CD4-positive, alpha-beta T cell treated with Interleukin-15 for 1 hour (primary cell): ENCODE results near the gene RIMKLA.
A peak's percentile ranks its signal among the peaks of the same experiment; 100 is the strongest.

Experiments
- DNase-seq: peaks from one replicate; pipeline ENCODE4 v3.0.0-alpha.2; 2020

Gene RIMKLA, protein sequence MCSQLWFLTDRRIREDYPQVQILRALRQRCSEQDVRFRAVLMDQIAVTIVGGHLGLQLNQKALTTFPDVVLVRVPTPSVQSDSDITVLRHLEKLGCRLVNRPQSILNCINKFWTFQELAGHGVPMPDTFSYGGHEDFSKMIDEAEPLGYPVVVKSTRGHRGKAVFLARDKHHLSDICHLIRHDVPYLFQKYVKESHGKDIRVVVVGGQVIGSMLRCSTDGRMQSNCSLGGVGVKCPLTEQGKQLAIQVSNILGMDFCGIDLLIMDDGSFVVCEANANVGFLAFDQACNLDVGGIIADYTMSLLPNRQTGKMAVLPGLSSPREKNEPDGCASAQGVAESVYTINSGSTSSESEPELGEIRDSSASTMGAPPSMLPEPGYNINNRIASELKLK

DNA sequence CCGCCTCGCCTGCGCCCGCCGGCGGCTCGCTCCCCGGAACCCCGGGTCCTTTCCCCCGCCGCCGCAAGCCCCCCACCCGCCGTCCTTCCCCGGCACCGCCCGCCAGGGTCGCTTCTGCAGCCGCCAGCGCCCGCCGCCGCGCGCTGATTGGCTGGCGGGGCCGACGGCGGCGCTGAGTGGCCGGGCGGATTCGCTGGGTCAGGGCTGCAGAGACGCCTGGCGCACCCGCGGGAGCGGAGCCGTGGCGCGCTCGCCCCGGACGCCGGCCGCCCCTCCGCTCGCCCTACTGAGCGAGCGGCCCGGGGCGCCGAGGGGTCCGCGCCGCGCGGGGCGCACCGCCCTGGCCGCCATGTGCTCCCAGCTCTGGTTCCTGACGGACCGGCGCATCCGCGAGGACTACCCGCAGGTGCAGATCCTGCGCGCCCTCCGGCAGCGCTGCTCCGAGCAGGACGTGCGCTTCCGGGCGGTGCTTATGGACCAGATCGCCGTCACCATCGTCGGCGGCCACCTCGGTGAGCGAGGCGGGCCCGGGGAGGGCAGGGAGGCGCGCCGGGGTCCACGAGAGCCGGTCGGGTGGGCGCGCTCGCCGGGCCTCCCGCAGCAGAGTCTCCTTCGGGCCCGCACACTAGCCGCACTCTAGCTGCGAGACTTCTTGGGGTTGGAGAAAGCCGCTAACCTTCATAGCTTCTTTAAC lies at the start of gene RIMKLA:
Gene RIMKLA (plus strand): TSS at position 207 of the 694 bp plus-strand sequence. CDS start 143 bp downstream, at position 350.
- DNase-seq, result peak; percentile 26

DNA sequence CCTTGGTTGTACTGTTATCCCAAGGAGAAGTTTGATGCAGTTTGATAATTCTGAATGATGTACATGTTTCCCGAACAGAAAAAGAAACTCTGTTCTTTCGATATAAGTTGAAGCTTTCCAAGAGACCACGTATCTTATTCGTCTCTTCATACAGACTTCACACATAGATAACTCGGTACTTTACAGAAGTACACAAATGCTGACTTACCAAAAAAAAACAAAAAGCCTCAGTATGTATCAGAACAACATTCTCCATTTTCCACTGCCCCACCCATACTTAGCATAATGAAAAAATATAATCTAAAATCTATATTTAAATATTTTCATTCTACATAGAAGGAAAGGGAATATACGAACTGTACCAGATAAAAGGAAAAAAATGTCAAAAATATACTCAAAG lies 47.7 kb upstream of the RIMKLA start:
- DNase-seq, result no peak

DNA sequence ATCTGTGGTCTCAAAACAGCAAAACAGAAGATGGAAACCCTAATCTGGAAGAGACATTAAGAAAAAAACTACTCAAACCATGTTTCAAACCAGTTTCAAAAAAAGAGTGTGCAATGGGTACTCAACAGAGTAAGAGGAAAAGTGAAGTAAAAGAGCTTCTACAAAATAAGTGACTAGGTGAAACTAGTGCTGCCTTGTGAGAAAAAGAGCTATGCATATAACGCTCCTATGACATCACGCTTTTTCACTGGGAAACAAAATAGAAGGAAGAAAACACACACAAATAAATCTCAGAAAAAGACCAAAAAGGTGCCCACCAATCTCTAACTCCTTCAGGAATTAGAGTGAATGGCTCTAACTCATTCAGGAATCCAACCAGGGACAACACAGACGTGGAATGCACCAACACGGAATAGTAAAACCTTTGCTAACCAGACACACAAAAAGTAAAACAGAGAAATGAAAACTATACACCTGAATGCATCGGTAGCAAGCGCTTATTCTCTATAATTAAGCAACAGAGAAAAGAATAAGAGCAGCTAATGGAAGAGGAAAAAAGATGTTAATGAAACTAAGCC lies 46.8 kb upstream of the RIMKLA start:
- no peak for DNase-seq

DNA sequence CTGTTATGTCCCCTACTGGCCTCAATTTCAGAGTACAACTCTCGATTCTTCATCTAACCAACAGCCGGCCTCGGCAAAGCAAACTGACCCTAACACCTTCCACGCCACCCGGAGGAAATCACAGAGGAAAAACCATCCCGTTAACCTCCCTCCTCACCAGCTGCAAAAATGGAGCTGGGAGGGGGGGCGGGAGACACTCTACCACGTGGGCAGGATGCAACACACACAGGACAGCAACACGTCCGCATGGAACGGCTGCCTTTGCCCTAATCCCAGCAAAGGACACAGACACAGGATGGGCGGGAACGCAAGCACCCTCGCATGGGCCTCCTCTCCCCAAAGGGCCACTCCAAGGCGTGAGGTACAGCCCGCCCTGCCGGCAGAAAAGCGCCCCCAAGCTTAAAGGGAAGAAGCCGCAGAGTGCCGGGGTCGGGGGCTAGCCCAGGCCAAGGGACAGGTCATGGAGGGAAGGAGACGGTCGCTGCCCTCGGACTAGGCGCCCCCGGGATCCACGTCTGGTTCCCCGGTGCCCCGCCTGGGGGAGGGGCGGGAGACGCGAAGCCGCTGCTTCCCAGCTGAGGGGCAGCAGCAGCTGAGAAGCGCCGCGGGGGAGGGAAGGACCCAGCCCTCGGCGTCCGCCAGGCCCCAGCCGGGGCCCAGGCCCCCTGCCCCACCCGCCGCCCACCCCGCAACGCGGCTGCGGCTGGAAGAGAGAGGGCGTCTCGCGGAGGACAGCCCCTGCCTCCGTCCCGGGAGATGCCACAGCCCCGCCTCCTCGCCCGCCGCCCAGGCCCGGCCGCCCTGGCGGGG lies 46.1 kb upstream of the RIMKLA start:
- peak; percentile 18 for DNase-seq

DNA sequence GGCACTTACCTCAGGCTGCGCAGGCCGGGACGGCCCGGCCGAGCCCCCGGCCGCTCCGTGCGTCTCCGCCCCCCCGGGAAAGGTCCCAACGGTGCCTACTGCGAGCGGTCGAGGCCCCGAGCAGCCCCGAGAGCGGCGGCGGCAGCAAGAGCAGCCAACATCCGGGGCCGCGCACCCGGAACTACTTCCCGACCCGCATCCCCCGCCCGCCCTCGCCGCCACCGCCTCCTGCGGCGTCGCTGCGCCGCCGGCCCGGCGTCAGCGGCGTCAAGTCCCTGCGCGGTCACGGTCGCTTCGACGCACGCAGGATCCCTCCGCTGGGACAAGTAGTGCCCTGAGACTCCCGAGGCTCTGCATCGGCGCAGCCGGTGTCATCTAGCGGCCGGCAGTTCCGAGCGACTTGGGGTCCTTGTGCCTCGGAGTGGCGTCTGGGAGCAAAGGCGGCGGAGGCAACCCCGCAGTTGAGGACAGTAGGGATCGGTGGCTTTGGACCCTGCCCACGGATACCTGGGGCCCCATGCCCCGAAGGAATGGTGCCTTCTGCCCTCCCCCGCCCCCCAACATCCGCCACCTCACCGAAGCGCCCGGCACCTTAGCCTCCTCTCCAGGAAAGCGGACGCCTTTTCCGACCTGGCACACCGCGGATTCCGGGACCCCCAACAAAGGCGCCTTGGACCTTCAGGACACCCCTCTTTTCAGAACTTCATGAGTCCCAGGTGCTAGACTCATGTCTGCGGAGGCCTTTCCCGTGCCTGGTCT lies 45.4 kb upstream of the RIMKLA start, which contains the start of gene FOXJ3:
Gene FOXJ3 (minus strand): TSS at position 186 of the 759 bp plus-strand sequence. CDS start 24,142 bp downstream, outside the sequence.
- DNase-seq, result peak; percentile 90

DNA sequence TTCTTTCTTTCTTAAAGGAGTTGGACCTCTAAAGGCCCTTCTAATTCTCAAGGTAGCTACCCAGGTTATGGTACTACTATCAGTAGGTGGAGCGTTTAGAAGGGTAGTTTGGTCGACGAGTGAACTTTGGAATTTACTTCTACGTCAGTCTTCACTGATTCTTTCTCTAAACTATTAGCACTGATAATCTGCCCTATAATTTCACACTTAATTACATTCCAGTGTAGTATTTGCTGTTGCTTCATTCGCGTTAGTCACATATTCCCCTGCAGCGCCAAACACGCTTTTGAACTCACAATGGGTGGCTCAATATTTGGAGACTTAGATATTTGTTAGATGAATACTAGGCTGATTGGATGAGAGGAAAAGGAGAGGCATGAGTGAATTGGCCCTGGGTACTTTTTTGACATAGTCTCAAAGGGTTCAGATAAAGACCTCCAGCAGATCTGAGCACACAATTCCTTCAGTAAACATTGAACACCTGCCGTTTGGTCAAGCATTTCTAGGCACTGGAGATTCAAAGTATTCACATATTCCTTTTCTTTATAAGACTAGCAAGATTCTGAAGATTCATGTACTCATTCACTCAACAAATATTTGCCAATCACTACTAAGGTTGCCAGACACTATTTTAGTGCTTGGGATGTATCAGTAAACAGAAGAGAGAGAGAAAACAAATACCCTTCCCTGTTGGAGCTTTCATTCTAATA lies 44.6 kb upstream of the RIMKLA start:
- DNase-seq, result no peak

DNA sequence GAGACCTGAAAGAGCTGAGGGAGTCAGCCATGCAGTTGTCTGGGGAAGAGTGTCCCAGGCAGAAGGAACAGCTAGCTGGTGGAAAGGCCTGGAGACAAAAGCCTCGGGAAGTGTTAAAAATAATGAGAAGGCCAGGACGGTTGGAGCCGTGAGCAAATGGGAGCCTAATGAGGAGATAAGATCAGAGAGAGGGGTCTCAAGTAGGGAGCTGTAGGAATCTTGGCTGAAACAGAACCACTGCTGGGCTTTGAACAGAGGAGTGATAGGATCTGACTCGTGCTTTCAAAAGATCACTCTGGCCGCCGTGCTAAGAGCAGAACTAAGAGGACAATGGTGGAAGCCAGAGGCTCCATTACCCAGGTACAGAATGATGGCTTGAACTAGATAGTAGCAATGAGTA lies 43.6 kb upstream of the RIMKLA start:
- DNase-seq, result no peak

DNA sequence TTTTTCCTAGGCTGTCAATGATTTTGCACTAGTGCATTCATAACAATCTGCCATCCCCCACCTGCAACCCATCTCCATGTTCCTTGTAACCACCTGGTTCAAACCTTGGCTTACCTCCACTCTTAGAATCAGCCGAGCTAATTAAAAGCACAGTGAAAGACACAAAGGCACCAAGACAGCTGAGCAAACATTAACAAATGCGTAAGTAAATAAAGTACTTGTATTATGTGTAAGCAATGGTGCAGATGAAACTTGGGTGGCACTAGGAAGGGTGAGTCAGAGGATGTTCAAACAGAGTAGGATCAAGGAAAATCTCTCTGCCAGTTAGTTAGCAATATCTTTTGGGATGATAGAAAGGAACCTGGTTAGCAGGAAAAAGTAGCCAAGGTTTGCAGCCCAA lies 40.5 kb upstream of the RIMKLA start:
- DNase-seq, result no peak

DNA sequence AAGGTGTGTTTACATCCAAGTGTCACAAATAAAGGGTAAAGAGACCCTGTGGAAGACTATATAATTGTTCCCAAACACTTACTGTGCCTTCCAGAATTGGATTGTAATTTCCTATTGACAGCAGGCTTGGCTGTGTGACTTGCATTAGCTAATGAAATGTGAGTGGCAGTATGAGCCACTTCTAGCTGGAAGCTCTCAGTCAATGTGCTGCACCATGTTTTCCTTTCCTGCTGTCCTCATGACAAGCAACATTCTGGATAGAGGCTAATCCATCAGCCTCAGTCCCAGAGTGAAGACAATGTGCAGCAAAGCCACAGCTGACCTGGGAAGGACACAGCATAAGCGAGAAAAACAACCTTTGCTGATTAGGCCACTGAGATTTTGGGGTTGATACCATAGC lies 39.7 kb upstream of the RIMKLA start:
- DNase-seq, result no peak

DNA sequence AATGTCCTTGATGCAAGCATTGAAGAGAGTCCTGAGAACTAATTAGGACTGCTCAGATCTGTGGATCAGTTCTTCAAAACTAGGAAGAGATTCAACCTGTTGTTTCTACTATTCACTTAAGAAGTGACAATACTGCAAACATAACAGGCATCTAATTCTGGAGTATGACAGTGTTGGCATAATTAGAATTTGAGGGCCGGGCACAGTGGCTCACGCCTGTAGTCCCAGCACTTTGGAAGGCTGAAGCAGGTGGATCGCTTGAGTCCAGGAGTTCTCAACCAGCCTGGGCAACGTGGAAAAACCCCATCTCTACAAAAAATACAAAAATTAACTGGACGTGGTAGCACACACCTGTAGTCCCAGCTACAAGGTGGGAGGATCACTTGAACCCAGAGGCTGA lies 37.5 kb upstream of the RIMKLA start:
- DNase-seq, result no peak

DNA sequence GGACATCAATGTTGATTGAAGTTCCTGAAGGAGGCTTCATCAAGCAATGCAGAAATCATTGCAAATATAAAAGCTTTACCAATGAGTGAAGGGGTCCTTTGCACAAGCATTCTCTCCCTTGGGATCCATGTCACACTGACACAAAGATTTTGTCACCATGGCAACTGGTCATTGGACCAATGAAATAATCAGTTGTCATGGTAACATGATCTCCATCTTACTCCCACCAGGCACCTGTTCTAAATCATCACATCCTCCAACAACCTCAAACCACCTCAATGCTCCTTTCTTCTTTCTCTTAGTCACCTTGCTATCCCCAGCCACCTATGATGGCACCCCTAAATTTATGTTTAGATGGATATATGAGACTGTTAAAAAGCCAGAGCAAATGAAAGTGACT lies 32.1 kb upstream of the RIMKLA start:
- no peak for DNase-seq

DNA sequence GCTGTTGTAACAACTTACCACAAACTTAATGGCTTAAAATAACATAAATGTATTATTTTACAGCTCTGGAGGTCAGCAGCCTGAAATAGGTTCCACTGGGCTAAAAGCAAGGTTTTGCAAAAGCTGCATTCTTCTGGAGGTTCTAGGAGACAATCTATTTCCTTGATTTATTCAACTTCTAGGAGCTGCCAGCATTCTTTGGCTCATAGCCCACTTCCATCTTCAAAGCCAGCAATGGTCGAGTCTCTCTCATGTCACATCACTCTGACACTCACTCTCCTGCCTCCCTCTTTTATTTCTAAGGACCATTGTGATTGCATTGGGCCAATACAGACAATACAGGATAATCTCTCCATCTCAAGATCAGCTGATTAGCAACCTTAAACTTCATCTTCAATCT lies 30.5 kb upstream of the RIMKLA start:
- DNase-seq, result no peak

DNA sequence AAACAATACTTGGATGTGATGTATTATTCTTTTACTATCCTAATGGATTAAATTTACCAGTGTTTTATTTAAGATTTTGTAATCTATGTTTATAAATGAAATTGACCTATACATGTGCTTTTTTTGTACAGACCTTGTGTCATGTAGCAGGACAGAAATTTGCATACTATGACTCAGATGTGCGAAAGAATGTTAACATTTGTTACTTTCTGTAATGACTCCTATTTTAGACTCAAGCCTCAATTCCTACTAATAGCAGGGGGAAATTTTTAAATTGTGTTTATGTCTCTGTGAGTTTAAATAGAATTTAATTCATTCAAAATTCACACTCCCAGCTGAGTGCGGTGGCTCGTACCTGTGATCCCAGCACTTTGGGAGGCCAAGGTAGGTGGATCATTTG lies 21.8 kb upstream of the RIMKLA start:
- DNase-seq, result no peak

DNA sequence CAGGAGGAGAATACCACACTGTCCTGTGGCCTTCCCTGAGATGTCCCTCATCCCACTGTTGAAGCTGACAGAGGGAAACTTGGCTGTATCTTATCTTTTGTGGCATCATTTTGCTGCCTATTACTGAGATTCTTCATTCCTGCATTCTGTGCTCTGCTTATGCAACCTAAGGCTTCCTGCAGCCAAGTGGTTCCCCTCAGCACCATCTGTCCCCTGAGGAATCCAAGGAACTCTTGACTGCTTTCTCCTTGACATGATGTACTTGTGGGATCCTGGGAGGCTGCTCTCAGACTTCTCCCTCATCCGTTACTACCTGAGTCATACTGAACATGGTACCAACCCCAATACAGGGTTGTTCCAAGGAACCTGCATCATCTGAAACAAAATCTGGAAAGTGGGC lies 21.1 kb upstream of the RIMKLA start:
- no peak for DNase-seq

DNA sequence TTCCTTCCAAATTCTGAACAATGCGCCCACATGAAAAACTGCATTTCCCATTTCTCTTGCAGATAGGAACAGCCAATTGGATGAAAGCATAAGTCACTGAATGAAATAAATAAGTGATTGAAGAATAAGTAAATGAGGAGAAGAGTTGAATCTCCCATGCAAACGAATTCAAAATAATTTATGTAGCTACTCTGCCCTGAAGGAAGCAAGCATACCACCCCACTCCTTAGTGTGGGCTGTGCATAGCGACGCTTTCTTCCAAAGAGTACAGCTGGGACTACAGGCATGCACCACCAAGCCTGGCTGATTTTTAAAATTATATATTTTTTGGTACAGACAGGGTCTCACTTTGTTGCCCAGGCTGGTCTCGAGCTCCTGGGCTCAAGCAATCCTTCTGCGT lies 16.5 kb upstream of the RIMKLA start:
- DNase-seq, result no peak

DNA sequence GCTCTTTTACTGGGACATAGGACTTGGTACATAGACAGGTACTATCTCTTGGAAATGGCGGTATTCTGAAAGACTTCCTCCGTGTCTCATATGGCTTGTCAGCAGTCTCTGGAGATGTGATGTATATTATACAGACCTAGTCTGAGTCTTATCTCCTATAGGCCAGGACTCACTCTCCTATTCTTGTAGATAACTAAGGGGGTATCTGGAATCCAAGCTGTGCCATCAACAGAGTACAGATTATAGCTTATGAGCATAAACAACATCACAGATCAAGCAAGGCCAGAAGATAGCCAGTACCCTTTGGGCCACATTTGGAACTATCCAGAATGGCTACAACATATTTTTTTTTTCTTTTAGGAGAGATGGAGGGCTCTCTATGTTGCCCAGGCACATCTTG lies 16.1 kb upstream of the RIMKLA start:
- no peak for DNase-seq

DNA sequence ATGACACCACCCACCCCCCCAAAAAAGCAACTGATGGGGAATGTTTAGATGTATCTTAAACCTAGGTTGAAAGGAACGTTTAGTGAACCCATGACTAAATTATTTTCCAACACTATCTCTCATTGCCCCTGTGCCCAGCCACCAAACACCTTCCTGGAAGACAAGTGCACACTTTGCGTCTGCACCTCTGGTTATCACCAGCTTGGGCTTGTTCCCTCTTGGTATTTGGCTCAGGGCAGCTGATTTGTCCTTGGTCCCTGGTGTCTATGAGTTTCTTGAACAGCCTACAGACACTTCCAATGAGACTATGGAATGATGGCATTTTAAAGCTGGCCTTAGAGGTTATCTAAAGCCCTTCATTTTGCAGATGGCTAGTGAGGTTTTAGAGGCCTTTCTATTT lies 15.5 kb upstream of the RIMKLA start:
- DNase-seq, result no peak

DNA sequence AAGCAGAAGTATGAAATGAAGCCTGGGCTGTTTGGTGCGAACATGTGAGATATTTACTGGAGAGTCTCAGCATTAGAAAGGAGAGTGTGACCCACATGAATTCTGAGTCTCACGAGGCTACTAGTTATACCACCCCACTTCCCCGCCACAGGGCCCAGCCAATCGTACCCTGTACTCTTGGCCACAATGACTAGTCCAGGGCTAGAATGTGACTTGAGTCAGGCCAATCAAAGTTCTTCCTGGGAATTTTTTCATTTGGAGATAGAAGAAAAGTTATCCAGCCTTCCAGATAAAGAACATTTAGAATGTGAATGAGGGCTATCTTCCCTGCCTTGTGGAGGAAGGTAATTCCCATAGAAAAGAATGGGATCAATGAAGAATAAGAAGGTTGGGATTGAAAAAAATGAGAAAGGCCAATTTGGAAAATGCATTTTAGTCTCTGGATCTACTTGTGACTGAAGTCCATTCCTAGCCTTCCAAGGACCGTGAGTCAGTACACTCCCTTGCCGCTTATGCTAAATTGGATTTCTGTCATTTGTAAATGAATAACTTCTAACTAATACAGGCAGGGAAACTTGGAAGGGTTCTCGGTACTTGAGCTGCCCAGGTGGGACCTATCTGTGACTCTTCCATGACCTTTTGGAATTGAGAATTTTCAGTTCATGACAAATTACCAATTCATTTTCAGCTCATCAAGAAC lies 12.3 kb upstream of the RIMKLA start:
- no peak for DNase-seq

DNA sequence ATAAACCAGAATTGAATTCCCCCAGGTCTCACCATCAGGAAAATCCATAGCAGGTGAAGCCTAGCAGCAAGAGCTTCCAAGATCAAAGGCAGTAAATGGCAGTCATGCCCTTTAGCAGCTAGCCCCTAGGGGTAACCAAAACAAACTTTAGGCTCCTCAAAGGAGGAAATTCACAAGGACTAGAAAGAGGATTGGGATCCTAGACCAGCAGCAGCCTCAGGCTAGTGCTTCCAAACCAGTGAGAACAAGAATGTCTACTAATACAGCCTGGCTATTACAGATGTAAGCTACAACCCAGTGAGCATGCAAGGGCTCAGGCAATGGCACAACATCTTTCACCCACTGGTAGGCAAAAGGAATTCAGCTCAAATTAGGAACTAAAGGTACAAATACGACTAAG lies 11.1 kb upstream of the RIMKLA start:
- DNase-seq, result no peak

DNA sequence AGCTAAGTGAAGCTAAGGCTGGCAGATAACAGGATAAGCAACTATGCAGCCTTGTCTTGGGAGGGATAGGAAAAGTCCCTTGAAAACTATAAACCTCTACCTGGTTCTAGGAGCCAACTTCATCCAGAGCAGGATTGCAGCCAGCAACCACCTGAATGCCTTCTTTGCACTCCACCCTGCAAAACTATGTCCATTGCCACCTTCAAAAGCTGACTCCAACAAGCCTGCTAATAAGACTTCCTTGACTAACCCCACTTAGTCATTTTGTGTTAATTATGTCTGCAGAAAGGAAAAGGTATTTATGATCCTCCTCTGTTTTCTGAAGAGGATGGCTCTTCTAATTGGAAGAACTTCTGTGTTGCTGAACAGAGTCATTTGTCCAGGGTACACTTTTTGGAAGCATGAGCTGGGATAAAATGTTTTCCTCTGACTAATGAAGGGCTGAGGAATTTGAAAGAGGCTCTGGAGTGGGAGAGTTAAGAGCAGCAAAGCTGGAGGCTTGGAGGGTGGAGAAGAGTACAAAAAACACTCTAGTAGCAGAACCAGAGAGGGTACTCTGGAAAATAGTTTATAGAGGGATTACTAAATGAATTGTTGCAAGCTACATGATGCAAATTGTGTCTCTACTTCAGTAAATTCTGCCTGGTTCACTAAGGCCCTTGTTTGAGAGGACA lies 9.6 kb upstream of the RIMKLA start:
- no peak for DNase-seq

DNA sequence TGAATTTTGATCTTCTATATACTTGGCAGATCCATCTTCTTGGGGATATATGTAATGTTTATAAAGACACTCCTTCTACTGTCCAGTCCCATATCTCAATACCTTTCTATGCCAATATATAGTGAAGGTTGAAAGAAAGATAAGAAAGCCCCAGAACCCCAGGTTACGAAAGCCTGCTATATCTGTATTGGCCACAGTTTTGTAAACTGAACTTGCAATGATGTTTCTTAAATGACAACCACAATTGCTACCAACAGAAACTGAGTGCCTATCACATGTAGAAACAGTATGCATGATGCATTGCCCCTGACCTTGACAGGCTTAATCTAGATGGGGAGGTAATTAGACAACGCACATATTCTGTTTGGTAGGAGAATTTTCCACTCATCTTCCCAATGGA lies 7.8 kb upstream of the RIMKLA start:
- DNase-seq, result no peak
